PFSK-1 (cell line): ENCODE results near the gene GRK1. TPM values are rescaled to one million over a fixed set of nuclear protein-coding genes. Genes with fewer than 3 reads are reported as not detected.

Source experiments
- FOXP2 ChIP-seq: optimal IDR thresholded peaks from 2 replicates; pipeline ENCODE3; 2011; ENCODE audit warnings: borderline replicate concordance, control low read depth, inconsistent platforms; ENCODE audit not compliant: insufficient read depth; ENCODE audit errors: extremely low read length, extremely low read depth
- POLR2AphosphoS5 ChIP-seq: IDR thresholded peaks from 2 replicates; pipeline ENCODE4 v1.6.1; 2012; ENCODE audit warnings: low read depth, mild to moderate bottlenecking, control low read depth, low read length, moderate library complexity
- SIN3A ChIP-seq: IDR thresholded peaks from 2 replicates; pipeline ENCODE4 v1.6.1; 2012; ENCODE audit warnings: mild to moderate bottlenecking, low read length, moderate library complexity, borderline replicate concordance; ENCODE audit not compliant: insufficient read depth
- TAF1 ChIP-seq: IDR thresholded peaks from 2 replicates; pipeline ENCODE4 v1.6.1; 2012; ENCODE audit warnings: low read length, control low read depth, borderline replicate concordance; ENCODE audit not compliant: insufficient read depth
- polyA plus RNA-seq: library from polyadenylated mRNA; unstranded; fragments of >200 nt; gene quantifications from one replicate; pipeline ENCODE4 v1.2.1, GENCODE V29; 2012; ENCODE audit warnings: low read depth, missing spikeins; ENCODE audit not compliant: insufficient read length
- TF ChIP-seq, protein P1 (sequence below), 2 experiments: IDR thresholded peaks; 2 replicates each; pipeline versions ENCODE4 v1.6.1 to v1.8.0; 2011 to 2012; ENCODE audit warnings: low read depth in 2 of 2, low read length in 2 of 2, control low read depth in 1 of 2, inconsistent platforms in 1 of 2, mild to moderate bottlenecking in 1 of 2, moderate library complexity in 1 of 2; ENCODE audit not compliant: insufficient read depth in 1 of 2

The GRK1 gene
- not detected for polyA plus RNA-seq

DNA sequence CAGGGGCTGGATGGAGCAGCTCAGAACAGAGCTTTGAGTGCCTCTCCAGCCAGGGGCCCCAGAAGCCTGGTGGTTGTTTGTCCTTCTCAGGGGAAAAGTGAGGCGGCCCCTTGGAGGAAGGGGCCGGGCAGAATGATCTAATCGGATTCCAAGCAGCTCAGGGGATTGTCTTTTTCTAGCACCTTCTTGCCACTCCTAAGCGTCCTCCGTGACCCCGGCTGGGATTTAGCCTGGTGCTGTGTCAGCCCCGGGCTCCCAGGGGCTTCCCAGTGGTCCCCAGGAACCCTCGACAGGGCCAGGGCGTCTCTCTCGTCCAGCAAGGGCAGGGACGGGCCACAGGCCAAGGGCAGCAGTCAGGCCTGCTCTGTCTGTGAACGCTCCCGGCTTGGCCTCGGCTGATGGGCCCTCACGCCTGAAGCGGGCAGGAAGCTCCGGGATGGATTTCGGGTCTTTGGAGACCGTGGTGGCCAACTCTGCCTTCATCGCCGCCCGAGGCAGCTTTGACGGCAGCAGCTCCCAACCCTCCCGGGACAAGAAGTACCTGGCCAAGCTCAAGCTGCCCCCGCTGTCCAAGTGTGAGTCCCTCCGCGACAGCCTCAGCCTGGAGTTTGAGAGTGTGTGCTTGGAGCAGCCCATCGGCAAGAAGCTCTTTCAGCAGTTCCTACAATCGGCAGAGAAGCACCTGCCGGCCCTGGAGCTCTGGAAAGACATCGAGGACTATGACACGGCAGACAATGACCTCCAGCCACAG lies at the start of gene GRK1:
Gene GRK1 (plus strand): TSS at position 269 of the 751 bp plus-strand sequence. CDS start 168 bp downstream, at position 437.
- TF ChIP-seq, protein P1, sequence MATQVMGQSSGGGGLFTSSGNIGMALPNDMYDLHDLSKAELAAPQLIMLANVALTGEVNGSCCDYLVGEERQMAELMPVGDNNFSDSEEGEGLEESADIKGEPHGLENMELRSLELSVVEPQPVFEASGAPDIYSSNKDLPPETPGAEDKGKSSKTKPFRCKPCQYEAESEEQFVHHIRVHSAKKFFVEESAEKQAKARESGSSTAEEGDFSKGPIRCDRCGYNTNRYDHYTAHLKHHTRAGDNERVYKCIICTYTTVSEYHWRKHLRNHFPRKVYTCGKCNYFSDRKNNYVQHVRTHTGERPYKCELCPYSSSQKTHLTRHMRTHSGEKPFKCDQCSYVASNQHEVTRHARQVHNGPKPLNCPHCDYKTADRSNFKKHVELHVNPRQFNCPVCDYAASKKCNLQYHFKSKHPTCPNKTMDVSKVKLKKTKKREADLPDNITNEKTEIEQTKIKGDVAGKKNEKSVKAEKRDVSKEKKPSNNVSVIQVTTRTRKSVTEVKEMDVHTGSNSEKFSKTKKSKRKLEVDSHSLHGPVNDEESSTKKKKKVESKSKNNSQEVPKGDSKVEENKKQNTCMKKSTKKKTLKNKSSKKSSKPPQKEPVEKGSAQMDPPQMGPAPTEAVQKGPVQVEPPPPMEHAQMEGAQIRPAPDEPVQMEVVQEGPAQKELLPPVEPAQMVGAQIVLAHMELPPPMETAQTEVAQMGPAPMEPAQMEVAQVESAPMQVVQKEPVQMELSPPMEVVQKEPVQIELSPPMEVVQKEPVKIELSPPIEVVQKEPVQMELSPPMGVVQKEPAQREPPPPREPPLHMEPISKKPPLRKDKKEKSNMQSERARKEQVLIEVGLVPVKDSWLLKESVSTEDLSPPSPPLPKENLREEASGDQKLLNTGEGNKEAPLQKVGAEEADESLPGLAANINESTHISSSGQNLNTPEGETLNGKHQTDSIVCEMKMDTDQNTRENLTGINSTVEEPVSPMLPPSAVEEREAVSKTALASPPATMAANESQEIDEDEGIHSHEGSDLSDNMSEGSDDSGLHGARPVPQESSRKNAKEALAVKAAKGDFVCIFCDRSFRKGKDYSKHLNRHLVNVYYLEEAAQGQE (IDR thresholded peaks at IDR 0.05; ENCODE audit: insufficient read depth in 1 of 2, low read depth in 2 of 2, low read length in 2 of 2) = no peak
- TF ChIP-seq TAF1 (no peak), POLR2AphosphoS5 (no peak), SIN3A (no peak), FOXP2 (no peak)

- TF ChIP-seq FOXP2 (no peak), TAF1 (no peak), POLR2AphosphoS5 (no peak), SIN3A (no peak)
- TF ChIP-seq, protein P1 (IDR thresholded peaks at IDR 0.05; ENCODE audit: insufficient read depth in 1 of 2, low read depth in 2 of 2, low read length in 2 of 2) = no peak
Observed at GRCh38 chr13:113617961-113618360, 49.1 kb upstream of the GRK1 start.

- TF ChIP-seq, protein P1 (IDR thresholded peaks at IDR 0.05; ENCODE audit: insufficient read depth in 1 of 2, low read depth in 2 of 2, low read length in 2 of 2) = no peak
- TF ChIP-seq TAF1 (no peak), POLR2AphosphoS5 (no peak), FOXP2 (no peak), SIN3A (no peak)
Observed at GRCh38 chr13:113618455-113618854, 48.6 kb upstream of the GRK1 start.

- TF ChIP-seq, protein P1 (IDR thresholded peaks at IDR 0.05; ENCODE audit: insufficient read depth in 1 of 2, low read depth in 2 of 2, low read length in 2 of 2) = no peak
- no peak for TF ChIP-seq FOXP2
- no peak for TF ChIP-seq SIN3A
- no peak for TF ChIP-seq TAF1
- TF ChIP-seq POLR2AphosphoS5 = no peak
Observed at GRCh38 chr13:113620036-113620796, 46.8 kb upstream of the GRK1 start.
